GM18498 (cell line): ENCODE measurements around the gene GLP2R.
"Not testable (repeated sequence)": the region's sequence is repeated elsewhere in the genome, so short reads cannot be mapped to it uniquely, and the experiment has no call there.

ENCODE experiments used
- ATAC-seq: cut with Tn5 transposase; IDR thresholded peaks from one replicate; pipeline ENCODE4 v1.9.1; 2021; ENCODE audit warnings: mild to moderate bottlenecking, moderate library complexity; ENCODE audit not compliant: unreplicated experiment

GLP2R gene, protein sequence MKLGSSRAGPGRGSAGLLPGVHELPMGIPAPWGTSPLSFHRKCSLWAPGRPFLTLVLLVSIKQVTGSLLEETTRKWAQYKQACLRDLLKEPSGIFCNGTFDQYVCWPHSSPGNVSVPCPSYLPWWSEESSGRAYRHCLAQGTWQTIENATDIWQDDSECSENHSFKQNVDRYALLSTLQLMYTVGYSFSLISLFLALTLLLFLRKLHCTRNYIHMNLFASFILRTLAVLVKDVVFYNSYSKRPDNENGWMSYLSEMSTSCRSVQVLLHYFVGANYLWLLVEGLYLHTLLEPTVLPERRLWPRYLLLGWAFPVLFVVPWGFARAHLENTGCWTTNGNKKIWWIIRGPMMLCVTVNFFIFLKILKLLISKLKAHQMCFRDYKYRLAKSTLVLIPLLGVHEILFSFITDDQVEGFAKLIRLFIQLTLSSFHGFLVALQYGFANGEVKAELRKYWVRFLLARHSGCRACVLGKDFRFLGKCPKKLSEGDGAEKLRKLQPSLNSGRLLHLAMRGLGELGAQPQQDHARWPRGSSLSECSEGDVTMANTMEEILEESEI

DNA sequence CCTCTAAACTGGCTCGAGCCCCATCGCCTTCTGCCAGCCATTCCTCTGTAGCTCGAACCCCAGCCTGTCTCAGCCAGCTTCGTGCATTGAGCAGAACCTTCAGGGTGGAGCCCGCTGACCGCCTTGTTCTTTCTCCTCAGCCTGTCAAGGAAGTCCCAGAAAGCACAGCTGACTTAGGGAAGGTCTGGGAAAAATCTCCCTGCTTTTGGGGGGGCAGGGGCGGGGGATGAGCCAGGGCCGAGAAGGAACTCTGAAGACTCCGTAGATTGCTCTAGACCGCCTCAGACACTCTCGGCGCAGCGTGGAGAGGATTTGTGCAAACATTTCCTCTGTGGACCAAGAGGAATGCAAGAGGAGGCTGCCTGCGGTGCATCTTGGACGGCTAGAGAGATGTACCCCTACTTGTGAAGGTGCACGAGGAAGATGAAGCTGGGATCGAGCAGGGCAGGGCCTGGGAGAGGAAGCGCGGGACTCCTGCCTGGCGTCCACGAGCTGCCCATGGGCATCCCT lies at the start of gene GLP2R:
Gene GLP2R, plus strand, starts transcription at position 284 of the 510 bp plus-strand sequence. Its CDS starts 140 bp downstream, at position 424.
- ATAC-seq, result no peak

DNA sequence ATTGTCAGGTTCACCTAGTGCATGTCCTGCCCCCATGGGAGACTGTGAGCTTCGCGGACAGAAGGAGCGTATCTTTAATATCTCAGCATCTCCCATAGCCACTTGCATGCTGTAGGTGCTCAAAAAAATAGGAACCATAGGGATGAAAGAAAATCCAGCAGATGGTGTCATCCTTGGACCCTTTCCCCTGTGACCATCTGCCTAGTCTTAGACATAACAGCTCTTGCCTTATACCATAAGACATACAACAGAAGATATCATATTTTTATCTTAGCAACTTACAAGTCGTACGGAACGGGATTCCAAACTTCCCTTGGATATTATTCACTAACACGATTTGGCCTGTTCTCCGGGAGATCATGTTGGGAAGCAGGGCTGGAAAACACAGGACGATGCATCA lies 48.8 kb upstream of the GLP2R start:
- ATAC-seq, result no peak

DNA sequence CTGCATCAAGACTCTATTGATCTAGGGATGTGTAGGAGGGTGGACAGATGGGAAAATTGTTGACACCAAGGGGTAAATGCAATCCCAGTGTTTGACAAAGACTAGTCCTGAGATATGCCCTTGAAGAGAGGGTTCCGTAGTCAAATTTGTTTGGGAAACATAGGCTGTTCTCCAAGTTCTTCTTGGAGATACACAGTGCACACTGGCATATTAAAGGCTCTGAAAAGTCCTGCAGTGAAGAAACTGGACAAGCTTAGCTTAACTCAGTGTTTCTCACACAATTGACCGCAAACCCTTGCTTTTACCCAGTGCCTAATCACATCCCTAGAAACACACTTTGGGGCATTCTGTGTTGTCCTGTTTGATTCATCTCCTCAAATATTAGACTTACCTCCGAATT lies 45.2 kb upstream of the GLP2R start:
- no peak for ATAC-seq

DNA sequence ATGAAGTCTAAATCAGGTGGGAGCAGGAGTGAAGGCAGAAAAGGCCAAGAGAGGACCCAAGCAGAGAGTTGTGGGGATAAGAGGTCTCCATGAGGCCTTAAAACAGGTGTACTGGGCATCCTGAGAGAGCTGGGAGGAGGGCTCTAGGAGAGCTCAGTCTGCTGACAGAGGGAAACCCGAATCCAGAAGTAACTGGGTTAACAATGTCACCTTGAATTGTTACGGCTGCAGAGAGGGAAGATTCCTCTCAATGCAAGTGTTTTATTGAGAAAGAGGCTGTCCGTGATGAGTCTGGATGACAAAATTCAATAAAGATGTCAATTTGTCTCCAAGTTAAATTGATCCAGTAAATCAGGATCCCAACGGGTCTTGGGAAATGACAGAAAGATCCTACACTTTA lies 42.7 kb upstream of the GLP2R start:
- no peak for ATAC-seq

DNA sequence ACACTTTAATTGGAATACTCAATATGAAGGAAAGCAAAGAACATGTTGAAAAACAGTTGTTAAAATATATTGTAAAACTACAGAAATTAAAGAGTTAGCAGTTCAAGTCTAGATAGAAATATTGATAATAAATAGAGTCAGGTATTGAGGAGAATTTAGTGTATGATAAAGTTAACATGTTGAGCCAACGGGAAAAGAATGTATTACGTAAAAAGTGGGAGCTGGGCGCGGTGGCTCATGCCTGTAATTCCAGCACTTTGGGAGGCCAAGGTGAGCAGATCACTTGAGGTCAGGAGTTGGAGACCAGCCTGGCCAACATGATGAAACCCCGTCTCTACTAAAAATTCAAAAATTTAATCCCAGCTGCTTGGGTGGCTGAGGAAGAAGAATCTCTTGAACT lies 42.3 kb upstream of the GLP2R start:
- not testable (repeated sequence) for ATAC-seq

DNA sequence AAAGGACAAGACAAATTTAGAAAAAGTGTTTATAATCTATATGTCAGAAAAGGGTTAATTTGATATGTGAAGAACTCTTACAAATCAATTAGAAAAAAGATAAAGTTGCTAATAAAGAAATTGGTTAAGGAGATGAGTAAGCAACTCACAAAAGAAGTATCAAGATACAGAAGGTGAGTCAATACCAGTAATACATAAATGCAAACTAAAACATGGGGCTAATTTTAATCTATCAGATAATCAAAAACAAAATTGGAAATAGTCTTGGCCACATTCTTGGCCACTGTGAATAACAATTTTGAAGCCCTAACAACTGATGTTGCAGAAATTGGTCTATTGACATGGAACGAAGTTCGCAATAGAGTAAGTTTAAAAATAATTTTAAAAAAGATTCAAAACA lies 41.2 kb upstream of the GLP2R start:
- no peak for ATAC-seq

DNA sequence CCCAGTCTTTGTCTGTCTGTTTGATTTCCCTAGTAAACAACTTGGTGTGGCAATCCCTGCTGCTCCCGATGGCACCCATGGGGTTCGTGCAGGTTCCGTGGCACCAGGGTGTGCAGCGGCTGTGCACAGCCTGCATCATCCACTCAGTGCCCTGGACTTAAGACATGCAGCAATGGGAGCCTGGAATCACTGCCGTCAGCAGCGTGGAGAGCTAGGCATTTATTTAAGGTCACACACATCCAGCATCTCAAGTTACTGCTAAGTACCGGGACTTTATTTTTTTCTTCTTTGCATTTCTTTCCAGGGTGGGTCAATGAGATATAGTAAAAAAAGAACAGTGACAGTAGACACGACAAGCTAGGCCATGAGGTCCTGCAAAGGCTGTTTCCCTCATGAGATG lies 37.1 kb upstream of the GLP2R start:
- no peak for ATAC-seq

DNA sequence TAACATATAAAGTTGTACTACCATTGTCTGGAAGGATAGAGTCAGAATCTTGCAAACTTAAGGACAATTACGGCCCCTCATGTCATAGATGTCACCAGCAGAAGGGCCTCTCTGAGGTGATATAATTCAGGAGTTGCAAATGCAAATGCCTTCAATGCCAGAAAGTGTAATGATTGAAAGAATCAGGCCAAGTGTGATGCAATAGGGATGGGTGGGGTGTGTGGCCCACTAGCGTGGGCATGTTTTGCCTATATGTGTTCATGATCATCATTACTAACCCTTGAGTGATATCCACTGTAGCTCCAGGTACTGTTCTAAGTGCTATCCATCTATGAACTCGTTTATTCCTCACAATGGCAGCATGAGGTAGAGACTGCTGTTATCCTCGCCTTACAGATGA lies 35.4 kb upstream of the GLP2R start:
- ATAC-seq, result no peak

DNA sequence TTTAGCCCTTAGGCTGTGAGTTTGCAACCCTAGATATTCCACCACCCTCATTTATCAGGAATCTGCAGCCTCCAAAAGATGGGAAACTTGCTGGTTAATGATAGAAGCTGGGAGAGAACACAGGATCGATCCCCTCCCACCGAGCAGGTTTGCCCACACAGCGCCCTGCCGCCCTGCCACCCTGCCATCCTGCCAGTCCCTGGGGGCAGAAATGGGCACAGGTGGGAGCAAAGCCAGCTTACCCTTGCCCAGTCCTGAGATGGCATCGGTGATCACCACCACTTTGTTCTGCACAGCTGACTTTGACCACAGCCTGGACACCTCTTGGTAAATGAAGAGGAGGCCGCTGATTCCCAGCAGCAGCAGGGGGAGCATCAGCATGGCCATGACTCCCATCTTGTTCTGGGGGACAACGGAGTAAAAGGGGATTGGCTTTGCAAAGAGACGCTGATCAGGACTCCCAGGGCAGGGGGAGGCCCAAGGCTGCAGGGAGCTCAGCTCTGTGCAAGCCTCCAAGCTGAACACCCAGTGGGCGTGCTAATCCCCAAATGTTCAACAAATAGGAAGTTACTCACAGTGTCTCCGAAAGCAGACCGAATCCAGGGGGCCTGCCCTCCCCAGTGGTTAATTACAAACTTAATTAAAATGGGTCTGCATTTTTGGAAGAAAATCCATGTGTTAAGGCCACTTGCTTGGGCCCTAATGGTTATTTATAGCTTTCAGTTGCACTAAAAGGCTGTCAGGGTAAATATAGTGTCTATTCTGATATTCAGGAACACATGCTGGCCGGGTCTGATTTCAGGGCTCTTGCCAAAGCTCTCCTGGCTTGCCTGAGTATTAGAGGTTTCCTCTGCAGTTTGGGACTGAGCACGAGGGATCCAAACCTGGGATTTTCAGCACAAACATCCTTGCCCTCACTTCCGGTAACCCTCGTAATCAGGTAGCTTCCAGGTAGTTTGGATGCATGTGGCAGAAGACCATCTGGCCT lies 34.5 kb upstream of the GLP2R start, which contains the start of gene DHRS7C:
Gene DHRS7C, minus strand, starts transcription at position 704 of the 988 bp plus-strand sequence. Its CDS starts 308 bp downstream, at position 396.
- ATAC-seq, result no peak

DNA sequence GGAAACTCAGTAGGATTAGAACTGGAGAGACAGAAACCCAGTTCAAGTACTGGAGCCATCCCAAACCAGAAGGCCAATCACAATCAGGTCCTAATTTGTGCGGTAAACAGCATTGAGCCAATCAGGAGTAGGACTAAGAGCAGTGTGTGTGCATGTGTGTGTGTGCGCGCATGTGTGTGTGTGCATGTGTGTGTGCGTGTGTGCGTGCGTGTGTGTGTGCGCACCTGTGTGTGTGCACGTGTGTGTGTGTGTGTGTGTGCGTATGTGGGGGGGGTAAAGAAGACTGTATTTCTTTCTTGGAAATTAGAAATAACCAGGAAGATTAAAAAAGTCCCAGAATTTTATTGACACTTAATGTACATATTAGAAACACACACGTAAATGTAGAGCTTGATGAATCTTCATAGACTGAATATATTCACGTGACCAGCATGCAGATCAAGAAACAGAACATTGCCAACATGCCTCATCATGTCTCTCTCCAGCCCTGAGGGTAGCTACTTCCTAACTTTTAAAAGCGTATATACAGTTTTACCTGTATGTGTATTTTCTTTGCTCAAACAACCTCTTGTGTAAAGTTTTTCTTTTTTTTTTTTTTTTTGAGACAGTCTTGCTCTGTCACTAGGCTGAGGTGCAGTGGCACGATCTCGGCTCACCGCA lies 33.4 kb upstream of the GLP2R start:
- ATAC-seq, result no peak

DNA sequence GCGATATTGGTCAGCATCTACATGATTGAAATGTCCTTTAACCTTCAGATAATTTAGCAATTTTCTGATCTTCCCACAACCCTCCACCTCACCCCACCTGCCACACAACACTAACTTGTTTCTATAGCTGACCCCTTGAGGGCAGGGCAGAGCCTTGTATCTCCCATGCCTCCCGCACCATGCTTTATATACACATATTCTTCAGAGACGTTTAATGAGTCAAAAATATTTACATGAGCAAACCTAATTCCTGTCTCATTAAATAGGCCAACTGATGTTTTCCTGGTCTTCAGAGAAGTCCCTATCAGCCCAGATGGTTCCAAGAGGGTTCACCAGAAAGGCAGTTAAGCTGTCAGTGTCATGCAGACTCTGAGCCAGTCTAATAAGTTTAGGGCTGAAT lies 27.7 kb upstream of the GLP2R start:
- no peak for ATAC-seq

DNA sequence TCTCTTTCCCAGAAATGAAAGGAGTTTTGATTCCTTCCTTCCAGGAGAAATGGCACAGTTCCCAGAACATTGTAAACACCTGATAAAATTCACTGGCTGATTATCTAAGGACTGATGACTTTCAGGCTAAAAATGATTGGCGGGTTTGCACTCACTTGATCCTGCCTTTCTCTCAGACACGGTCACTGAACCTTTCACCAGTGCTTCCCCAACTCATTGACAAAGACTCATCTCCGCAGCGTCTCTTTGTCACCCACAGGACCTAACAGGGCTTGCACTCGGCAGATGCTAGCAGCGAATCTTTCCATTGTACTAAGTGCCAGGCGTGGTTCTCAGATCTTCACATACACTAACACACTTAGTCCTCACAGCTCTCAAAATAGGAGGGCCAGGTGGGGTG lies 27.0 kb upstream of the GLP2R start:
- no peak for ATAC-seq

DNA sequence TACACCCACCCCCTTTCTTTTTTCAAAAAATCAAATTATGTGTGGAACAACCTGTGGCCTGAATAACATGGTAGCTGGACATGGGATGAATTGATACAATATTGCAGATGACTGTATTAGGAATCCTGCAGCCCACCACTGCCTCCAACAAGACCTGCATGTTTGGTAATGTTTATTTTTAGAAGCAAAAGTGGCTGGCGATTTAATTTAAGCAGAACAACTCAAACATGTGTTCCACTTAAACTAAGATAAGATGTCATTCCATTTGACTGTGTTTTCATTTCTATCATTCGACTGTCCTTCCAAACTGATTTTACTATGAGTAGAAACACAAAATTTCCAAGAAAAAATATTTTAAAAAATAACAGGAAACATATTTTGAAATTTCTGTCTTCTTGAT lies 24.2 kb upstream of the GLP2R start:
- ATAC-seq, result no peak

DNA sequence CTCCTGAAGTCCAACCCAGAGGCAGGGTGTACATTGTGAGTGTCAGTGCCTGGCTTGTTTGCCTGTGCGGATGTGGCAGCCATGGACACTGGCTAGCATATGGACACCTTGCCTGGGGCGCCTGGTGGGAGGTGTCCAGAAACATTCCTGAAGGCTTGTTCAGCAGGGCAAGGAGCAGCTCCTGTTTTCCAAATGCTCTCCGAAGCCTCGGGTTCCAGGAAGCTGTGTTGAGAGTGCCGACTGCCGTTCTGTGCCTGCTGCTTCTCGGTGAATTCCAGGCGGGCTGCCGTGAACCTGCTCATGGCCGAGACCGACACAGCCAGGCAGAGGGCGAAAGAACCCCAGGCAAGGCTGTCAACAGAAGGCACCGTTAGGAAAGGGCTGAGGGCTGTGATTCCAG lies 23.4 kb upstream of the GLP2R start:
- no peak for ATAC-seq

DNA sequence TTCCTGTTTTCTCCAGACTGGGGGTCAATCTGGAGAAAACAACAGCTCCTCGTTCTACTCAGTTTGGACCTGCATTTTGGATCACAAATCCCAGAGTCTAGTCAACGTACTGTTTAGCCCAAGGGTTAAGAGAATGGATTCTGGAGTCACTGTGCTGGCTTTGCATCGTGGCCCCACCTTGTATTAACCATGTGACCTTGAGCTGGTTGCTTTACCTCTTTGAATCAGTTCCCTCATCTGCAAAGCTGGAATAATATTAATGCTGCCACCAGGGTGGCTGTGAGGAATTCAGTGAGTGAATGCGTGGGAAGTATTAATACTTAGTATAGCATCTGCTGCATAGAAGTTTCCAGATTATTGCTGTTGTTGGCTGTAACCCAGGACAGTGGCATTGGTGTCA lies 23.0 kb upstream of the GLP2R start:
- ATAC-seq, result no peak

DNA sequence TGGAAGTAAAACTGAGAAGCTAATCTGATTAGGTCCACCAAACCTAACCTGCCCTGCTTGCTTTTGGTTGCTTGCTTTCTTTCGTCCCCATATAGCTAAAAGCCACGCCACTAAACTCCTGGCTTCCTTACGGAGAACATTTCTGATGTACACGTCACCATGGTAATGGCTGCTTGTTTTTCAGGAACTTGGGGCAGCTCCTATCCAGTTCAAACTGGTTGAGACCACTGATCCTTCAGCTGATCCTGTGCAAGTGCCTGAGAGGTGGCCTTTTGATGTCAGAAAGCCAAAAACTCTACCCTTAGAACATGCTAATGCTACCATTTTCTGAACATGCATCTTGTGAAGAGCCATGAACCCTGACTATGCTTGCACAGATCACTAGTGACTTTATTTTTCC lies 20.0 kb upstream of the GLP2R start:
- ATAC-seq, result no peak

DNA sequence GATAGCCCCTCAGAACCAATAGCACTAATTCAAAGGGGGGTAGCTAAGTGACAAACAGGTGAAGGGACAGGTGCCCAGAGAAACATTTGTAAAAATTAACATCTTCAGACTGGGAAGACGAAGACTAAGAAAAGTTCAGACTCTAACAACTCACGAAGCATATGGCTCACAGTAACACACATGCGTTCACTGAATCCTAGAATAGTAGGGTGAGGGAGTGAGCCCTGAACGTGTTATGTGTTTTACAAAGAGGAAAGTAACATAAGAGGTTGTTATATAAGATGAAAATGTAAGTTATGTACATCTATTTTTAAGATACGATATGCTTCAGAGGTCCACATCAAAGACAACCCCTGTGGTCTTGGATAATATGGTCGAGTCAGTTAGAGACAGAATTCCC lies 19.0 kb upstream of the GLP2R start:
- no peak for ATAC-seq

DNA sequence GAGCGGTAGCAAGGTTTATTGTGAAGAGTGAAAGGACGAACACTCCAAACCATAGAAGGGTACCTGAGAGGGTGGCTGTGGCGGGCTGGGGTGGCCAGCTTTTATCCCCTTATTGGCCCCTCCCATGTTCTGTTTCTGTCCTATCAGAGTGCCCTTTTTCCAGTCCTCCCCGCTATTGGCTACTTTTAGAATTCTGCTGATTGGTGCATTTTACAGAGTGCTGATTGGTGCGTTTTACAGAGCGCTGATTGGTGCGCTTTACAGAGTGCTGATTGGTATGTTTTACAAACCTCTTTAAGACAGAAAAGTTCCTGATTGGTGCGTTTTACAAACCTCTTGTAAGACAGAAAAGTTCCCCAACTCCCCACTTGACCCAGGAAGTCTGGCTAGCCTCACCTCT lies 16.3 kb upstream of the GLP2R start:
- no peak for ATAC-seq

DNA sequence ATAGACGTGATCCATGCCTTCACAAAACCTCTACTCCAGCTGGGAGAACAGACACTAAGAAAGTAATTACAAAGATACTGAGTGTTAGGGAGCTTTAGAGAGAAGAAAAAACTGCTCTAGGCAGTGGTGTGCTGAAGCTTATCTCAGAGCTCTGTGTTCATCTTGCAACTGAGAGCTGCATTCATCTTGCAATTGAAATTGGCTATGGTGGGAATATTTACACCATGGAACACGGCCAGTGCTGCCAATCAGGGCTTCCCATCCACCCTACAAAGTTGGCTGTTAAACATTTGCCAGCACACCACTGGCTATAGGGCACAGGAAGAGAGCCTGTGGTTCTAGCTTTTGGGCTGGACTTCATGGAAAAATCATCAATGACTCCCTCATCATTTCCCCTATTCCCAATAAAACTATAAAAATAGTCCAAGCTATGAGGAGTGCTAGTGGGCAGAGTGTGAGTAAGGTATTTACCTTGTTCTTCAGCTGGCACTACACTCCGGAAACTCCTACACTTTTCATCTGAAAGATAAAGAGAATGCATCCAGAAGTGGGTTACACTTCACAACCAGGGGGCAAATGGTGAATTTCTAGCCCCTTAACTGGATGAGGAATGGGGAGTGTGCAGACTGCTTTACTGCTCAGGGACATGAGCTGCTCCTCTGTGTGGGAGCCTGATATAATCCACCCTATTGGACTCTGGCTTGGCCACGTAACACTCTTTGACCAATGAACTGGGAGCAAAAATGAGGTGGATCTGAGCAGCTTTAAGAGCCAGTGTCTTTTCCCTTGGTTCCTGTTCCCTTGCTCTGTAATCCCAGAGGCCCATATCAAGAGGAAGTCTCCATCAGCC lies 15.4 kb upstream of the GLP2R start:
- ATAC-seq, result no peak

DNA sequence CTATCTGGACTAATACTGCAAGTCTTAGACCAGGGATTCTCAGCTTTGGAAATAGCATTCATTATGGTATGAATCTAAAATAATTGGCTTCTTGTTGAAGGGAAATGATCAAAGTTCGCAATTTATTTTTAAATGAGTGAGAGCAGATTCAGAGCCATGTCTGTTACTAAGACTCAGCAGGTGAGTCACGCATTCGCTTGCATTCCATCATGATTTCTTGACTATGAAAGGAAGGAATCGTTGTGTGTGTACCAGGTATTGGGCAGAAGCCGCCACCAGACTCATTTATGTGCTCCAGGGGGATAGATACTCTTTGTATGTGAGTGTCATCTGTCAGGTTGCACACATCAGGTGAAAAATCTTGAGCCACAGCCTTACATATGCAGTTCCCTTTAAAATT lies 14.6 kb upstream of the GLP2R start:
- no peak for ATAC-seq
